HG03064 (cell line): ENCODE data around the gene PRUNE2.

Experiments used
- ATAC-seq: cut with Tn5 transposase; IDR thresholded peaks from one replicate; pipeline ENCODE4 v1.9.1; 2021; ENCODE audit warnings: low read depth; ENCODE audit not compliant: unreplicated experiment

The PRUNE2 gene

GRCh38 chr9:76900884-76901440 lies 5.0 kb downstream of the PRUNE2 start:
- no peak for ATAC-seq

- no peak for ATAC-seq
These were observed 7.1 kb downstream of the PRUNE2 start for GRCh38 chr9:76898786-76899185.

GRCh38 chr9:76897804-76898525 lies 7.9 kb downstream of the PRUNE2 start:
- ATAC-seq, result no peak

- ATAC-seq, result no peak
These were observed 9.9 kb downstream of the PRUNE2 start for GRCh38 chr9:76896035-76896434.

- no peak for ATAC-seq
These were observed 10.7 kb downstream of the PRUNE2 start for GRCh38 chr9:76895186-76895585.

GRCh38 chr9:76894198-76894597 lies 11.7 kb downstream of the PRUNE2 start:
- ATAC-seq, result no peak

GRCh38 chr9:76893395-76893932 lies 12.4 kb downstream of the PRUNE2 start:
- ATAC-seq, result no peak

GRCh38 chr9:76891874-76892273 lies 14.0 kb downstream of the PRUNE2 start:
- no peak for ATAC-seq

GRCh38 chr9:76891279-76891678 lies 14.6 kb downstream of the PRUNE2 start:
- ATAC-seq, result no peak

GRCh38 chr9:76887951-76888350 lies 18.0 kb downstream of the PRUNE2 start:
- no peak for ATAC-seq

GRCh38 chr9:76887003-76887821 lies 18.7 kb downstream of the PRUNE2 start:
- ATAC-seq, result no peak

- no peak for ATAC-seq
These were observed 19.6 kb downstream of the PRUNE2 start for GRCh38 chr9:76886318-76886717.

GRCh38 chr9:76884823-76885222 lies 21.1 kb downstream of the PRUNE2 start:
- no peak for ATAC-seq

- no peak for ATAC-seq
These were observed 22.5 kb downstream of the PRUNE2 start for GRCh38 chr9:76883341-76883855.

- ATAC-seq, result peak; percentile 76
These were observed 23.2 kb downstream of the PRUNE2 start for GRCh38 chr9:76882686-76883085.

- no peak for ATAC-seq
These were observed 25.7 kb downstream of the PRUNE2 start for GRCh38 chr9:76880210-76880609.

GRCh38 chr9:76878933-76879332 lies 27.0 kb downstream of the PRUNE2 start:
- ATAC-seq, result no peak

- no peak for ATAC-seq
These were observed 28.0 kb downstream of the PRUNE2 start for GRCh38 chr9:76877961-76878360.

GRCh38 chr9:76876098-76876497 lies 29.8 kb downstream of the PRUNE2 start:
- no peak for ATAC-seq

GRCh38 chr9:76873821-76874220 lies 32.1 kb downstream of the PRUNE2 start:
- no peak for ATAC-seq
